Measurements from ENCODE around the gene DENND1A. TPM values are rescaled to one million over a fixed set of nuclear protein-coding genes. Genes with fewer than 3 reads are reported as not detected.
"Not testable (repeated sequence)": the region's sequence is repeated elsewhere in the genome, so short reads cannot be mapped to it uniquely, and the experiment has no call there.

DENND1A gene
- total RNA-seq, 1 donor from 2014 or later, result 12.6 TPM

- intact Hi-C loops (cut with DNase I), result no loop called here
- ATAC-seq (ENCODE audit: poor library complexity), result no peak
These were observed 273.4 kb downstream of the DENND1A start for GRCh38 chr9:123656565-123656964.

DNA sequence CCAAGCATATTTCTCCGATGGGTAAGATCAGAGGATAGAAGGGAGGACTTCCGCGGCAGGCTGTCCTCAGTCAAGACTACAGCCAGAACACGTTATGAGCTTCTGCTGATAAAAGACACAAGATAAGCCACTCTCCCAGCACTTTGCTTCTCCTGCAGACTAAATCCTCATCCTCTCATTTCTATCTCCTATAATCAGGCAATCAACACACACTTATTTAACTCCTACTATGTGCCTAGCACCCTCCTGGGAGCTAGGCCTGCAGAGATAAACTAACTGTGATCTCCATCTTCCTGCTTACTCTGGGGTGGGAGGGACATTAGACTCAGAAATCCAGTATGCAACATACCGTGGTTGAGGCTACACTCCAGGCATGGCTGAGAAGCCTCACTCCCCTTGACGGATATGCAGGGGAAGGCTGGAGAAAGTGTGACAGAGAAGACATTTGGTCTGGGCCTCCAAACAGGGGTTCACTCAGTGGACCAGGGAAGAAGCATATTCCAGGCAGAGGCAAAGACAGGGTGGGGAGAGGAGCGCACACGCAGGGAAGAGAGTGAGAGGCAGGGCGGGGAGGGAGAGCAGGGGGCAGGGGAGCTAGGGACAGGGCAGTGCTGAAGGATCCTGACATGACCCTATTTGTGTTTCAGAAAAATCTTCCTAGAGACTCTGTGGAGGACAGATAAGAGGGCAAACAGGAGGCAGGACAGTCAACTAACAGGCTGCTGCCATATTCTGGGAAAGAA is 274.1 kb downstream of the DENND1A start:
- DNase-seq (no peak), ATAC-seq (ENCODE audit: poor library complexity) (no peak)
- intact Hi-C loops (cut with DNase I), result no loop called here

More at GRCh38 chr9:123656565-123656964, 273.4 kb downstream of the DENND1A start:
- DNase-seq, result no peak

DNA sequence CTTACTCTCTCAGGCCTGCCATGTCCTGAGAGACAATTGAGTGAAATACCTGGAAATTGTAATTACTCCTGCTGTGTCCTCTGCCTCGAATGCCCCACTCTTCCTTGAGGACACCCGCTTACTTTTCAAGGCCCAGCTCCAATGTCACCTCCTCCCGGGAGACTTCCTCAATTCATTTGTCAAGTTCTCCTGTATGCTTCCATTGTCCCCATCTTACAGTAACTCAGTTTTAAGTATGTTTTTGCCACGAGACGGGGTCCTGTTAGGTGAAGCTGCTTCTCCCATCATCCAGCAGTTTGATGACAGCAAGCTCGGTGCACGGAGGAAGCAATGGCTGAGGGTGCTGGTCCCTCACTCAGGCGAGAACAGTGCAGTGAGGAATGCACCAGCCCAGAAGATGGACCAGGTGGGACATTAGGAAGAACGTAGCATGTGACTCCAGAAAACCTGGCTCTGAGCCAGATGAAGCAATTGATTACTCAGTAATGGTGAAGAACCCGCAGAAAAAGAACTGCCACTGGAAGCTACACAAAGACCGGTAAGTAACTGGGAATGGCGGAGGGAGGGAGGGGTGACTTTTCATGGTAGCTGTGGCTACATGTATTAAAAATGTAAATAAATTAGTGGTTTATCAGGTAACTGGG is 274.8 kb downstream of the DENND1A start:
- intact Hi-C loops (cut with DNase I), result no loop called here
- ATAC-seq (ENCODE audit: poor library complexity), result no peak
- no peak for DNase-seq

DNA sequence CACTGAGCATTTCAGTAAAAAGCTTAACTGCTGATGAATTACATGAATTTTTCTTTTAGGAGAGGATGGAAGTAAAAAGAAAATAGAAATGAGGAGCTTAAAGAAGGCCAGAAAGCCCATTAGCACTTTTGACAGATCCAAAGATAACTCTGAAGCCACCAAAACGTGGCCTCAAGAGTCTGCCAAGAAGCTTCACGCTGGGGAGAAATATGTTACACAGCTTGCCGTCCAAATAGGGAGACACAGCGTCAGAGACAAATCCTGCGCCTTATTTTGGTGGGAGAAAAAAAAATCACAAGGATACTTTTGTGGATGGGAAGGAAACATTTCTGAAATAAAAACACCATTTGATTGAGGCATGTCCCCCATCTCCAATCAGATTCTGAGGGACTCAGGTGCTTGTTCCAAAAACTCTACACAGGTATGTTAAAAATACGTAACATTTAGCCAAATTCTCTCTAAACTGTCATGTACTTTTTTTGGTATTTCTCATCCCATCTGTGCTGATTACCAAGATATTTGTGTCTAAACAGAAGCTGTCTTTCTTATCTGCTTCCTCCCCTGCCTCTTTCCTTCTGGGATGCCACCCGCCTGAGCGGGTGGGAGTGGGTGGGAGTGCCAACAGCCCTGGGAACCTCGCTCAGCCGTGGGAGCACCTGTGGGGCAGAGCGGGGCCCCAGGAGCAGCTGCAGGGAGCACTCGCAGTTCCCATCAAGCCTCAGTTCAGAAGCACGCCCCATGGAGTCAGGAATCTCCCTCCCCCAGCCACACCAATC is 275.5 kb downstream of the DENND1A start:
- DNase-seq (no peak), ATAC-seq (ENCODE audit: poor library complexity) (no peak)
- intact Hi-C loops (cut with DNase I), result no loop called here

GRCh38 chr9:123652416-123652815 is 277.5 kb downstream of the DENND1A start:
- ATAC-seq (ENCODE audit: poor library complexity), result no peak
- no peak for DNase-seq
- intact Hi-C loops (cut with DNase I), result no loop called here

- DNase-seq (no peak), ATAC-seq (ENCODE audit: poor library complexity) (no peak)
- intact Hi-C loops (cut with DNase I), result no loop called here
These were observed 278.1 kb downstream of the DENND1A start for GRCh38 chr9:123651871-123652270.

- ATAC-seq (ENCODE audit: poor library complexity) (peak; percentile 74), DNase-seq (no peak)
- intact Hi-C loops (cut with DNase I), result no loop called here
These were observed 278.7 kb downstream of the DENND1A start for GRCh38 chr9:123651273-123651672.

DNA sequence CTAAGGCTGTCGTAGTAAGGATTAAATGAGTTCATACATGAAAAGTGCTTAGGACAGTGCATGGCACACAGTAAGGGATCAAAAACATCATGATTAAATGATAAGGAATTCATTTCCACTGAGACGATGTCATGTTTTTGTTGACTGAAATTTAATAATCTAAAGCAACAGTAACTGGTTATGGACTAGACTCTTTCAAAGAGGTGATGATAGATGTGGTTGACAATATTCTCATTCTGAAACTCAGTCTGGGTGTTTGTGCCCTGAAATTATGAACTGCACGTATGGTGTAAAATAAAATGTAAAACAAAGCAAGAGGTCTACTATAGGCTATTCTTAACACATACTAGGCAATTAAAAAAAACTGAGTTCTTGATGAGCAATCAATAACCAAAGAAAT is 280.0 kb downstream of the DENND1A start:
- no peak for ATAC-seq (ENCODE audit: poor library complexity)
- no peak for DNase-seq
- intact Hi-C loops (cut with DNase I), result no loop called here

DNA sequence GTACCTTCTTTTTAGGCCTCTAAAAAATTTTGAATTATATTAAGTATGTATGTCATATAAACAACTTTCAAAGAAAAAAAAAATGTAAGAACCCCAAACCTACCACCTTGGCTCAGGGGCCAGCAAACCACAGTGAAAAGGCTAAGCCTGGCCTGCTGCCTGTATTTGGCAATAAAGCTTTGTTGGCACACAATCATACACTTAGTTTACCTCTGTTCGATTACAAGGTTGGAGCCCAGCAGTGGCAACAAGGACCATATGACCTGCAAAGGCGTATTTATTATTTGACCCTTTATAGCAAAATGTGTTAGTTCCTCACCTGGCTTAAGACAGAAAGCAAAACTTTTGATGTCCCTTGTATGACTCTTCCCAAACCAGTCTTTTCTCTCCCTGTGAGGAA is 282.8 kb downstream of the DENND1A start:
- no peak for ATAC-seq (ENCODE audit: poor library complexity)
- no peak for DNase-seq
- intact Hi-C loops (cut with DNase I), result no loop called here

DNA sequence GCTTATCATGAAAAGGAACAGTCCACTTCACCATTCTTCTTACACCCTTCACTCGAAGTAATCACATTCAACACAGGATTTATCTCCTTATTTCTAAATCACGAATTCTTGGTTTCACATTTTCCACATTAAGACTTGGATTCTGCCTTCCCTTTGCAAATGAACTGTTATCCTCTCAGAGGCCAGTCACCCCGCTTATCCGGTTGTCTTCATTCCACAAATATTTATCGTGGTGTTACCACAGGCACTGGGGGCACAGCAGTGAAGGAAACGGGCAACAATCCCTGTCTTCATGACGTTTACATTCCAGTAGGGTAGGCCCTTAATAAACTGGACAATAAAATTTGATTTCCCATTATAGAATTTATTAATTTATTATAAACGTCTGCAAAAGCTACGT is 284.2 kb downstream of the DENND1A start:
- DNase-seq, result no peak
- no peak for ATAC-seq (ENCODE audit: poor library complexity)
- intact Hi-C loops (cut with DNase I), result no loop called here

DNA sequence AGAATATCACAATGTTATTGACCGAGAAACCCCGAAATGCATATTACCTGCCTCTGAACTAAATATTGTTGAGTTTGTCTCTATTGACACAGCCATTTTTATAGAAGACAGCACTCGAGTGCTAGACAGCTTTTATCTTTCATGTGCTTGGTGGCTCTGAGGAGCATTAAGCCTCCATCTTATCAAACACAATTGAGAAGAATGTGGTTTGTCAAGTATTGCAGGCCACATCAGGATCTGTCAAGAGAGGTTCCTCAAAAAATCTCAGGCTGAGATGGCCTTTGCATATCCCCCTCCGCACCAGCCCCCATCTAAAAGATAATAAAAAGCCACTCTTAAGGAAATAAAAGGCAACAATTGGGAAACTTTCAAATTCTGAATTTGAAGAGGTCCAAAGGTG is 284.8 kb downstream of the DENND1A start:
- intact Hi-C loops (cut with DNase I), result no loop called here
- no peak for DNase-seq

GRCh38 chr9:123643518-123643917 is 286.4 kb downstream of the DENND1A start:
- ATAC-seq (ENCODE audit: poor library complexity) (peak; percentile 51), DNase-seq (no peak)
- intact Hi-C loops (cut with DNase I), result no loop called here

More for the DNA sequence above, 284.8 kb downstream of the DENND1A start:
- no peak for ATAC-seq (ENCODE audit: poor library complexity)

DNA sequence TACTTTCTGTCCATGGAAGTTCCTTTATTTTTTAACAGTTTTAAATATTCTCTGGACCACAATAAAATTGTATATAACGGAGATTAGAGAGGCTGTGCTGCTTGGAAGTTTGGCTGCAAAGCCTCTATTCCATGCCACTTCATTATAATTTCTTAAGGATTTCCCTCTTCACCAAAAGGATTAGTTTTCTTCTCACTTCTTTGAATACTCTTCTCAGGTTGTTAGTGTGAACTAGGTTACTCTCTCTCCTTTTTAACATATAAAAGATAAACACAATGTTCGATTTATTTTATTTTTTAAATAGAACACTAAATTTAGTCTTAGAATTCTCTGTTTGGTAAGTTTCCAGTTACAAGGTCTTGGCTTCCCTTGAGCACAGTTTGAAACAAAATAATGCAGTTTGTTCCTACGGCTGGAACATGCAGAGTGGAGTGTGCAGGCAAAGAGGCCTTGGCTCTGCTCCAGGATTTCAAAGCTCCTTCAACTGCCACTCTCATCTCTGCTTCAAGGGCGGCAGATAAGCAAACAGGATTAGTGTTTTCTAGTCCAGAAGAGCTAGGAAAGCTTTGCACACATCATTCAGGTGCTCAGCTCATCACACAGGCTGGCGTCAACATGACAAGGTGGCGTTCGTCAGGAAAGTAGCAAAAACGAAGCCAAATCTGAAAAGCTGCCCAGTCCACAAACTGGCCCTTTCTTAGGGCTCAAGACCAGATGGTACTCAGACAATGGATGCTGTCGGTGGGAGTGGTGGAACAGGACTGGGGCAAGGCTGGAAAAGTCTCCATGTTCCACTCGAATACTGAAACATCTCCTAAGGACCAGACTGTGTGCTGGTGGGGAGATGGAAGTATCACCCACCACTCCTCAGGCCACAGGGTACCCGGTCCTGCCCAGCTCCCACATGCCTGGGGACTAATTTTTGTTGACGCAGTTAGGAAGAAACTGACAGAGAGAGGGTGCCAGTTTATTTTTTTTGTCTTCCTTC is 287.3 kb downstream of the DENND1A start:
- intact Hi-C loops (cut with DNase I), result no loop called here
- DNase-seq (peak; percentile 51), ATAC-seq (ENCODE audit: poor library complexity) (peak; percentile 93)

GRCh38 chr9:123640792-123641222 is 289.1 kb downstream of the DENND1A start:
- DNase-seq, result no peak

GRCh38 chr9:123639743-123640142 is 290.2 kb downstream of the DENND1A start:
- ATAC-seq (ENCODE audit: poor library complexity), result no peak
- intact Hi-C loops (cut with DNase I), result no loop called here

More at GRCh38 chr9:123640792-123641222, 289.1 kb downstream of the DENND1A start:
- intact Hi-C loops (cut with DNase I), result no loop called here
- ATAC-seq (ENCODE audit: poor library complexity), result no peak

DNA sequence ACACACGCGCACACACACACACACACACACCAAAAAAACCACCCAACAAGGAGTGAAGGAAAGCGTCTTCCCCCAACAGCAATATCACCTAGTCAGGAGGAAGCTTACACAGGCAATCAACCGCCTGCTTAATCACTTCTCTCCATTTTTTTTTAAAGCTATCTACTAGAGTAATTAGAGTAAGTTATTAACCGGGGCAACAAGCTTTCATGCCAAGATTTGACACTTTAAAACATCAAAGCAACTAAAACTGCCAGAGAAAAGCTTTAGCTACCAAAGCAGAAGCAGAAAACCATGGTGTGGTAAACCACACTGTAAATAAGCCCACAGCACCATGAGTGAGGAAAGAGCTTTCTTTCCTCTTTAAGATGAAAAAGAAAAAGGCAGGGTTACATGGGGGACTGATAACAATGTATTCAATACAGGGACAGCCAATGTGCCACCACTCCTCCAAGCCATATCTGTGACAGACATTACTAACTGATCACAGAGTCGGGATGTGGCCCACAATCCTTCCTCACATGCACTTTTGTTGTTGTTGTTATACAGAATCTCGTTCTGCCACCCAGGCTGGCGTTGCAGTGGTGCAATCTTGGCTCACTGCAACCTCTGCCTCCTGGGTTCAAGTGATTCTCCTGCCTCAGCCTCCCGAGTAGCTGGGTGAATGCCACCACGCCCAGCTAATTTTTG is 291.8 kb downstream of the DENND1A start:
- ATAC-seq (ENCODE audit: poor library complexity) (no peak), DNase-seq (peak; percentile 26)
- intact Hi-C loops (cut with DNase I), result no loop called here

More at GRCh38 chr9:123639743-123640142, 290.2 kb downstream of the DENND1A start:
- DNase-seq, result no peak

DNA sequence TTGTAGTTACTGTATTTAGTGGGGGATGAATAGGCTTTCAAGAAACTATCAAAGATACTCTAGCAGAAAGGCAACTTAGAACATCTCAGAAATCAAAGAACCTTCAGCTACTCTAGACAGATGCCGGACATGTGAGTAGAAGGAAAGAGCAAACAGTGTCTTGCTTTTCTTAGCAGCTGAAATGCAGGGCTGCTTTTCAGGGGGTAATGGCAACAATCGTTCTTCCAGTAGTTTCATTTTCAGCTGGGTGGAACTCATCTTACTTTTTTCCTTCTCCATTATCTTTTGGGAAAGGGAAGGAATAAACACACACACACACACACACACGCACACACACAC is 292.4 kb downstream of the DENND1A start:
- no peak for ATAC-seq (ENCODE audit: poor library complexity)
- intact Hi-C loops (cut with DNase I), result no loop called here

DNA sequence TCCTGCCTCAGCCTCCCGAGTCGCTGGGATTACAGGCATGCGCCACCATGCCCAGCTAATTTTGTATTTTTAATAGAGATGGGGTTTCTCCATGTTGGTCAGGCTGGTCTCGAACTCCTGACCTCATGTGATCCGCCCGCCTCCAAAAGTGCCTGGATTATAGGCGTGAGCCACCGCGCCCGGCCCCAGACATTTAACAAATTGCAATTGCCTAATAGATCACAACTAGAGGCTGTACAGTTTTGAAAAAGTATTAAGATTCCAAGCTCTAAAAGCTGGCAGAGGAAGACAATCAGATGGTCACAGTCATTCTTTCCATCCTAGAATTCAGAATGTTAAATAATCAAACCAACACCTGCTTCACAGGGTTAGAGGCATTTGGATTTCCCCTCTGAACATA is 293.1 kb downstream of the DENND1A start:
- DNase-seq; ATAC-seq (ENCODE audit: poor library complexity); intact Hi-C loops (cut with DNase I): not testable (repeated sequence)

More for the DNA sequence above, 292.4 kb downstream of the DENND1A start:
- DNase-seq, result no peak
